ENCODE data around the gene RGS3. TPM values are rescaled to one million over a fixed set of nuclear protein-coding genes. Genes with fewer than 3 reads are reported as not detected.

Gene RGS3
- total and polyA plus RNA-seq, 2 donors (not counting 3 experiments of a cell fraction or from before 2014, with no cell fraction given): 356 to 416 TPM

GRCh38 chr9:113545068-113545467 lies 81.5 kb downstream of the RGS3 start:
- Histone ChIP-seq H3K79me2 (ENCODE audit: control insufficient read depth, insufficient read depth, low read length) (peaks cover 37% of the 10 kb centered on the region), H3K27me3 (ENCODE audit: control insufficient read depth in 2 of 2, insufficient read depth in 2 of 2, low read length in 2 of 2) (no peaks in the 10 kb centered on the region), H3K9ac (replicated peaks; ENCODE audit: extremely low read depth, insufficient read depth, low read length) (no peak overlapping the region), H3K4me3 (replicated peaks in 1 of 3; ENCODE audit: insufficient read depth in 1 of 3, low read depth in 1 of 3, low read length in 3 of 3) (no peak overlapping the region), H3K27ac (ENCODE audit: insufficient read depth, low read depth, low read length) (no peak overlapping the region), H2AFZ (ENCODE audit: low read depth, low read length) (no peak overlapping the region), H3K36me3 (ENCODE audit: control insufficient read depth in 2 of 2, extremely low read depth in 1 of 2, insufficient read depth in 2 of 2, low read length in 2 of 2) (peaks cover 32 to 59% of the 10 kb centered on the region in 2 experiments), H3K9me3 (replicated peaks; ENCODE audit: control insufficient read depth, insufficient read depth, low read length) (no peaks in the 10 kb centered on the region), H3K4me1 (ENCODE audit: control insufficient read depth, extremely low read depth, insufficient read depth, low read length) (peaks cover 30% of the 10 kb centered on the region), H4K20me1 (replicated peaks; ENCODE audit: control insufficient read depth, extremely low read depth, insufficient read depth, low read length) (peaks cover 6% of the 10 kb centered on the region), H3K4me2 (ENCODE audit: insufficient read depth, low read length) (no peak overlapping the region), H3K9me1 (replicated peaks; ENCODE audit: control insufficient read depth, extremely low read depth, insufficient read depth, low read length) (no peaks in the 10 kb centered on the region)
- DNase-seq (ENCODE audit: low read depth, low spot score) (peak; percentile 23), FAIRE-seq (no peak)
- dilution Hi-C loops (cut with MboI; ENCODE audit: extremely low pct_ligation_motif_present, low sequenced_read_pairs) (no loop called here), intact Hi-C loops (cut with micrococcal nuclease) (no loop called here)
- ChIA-PET CTCF (interaction anchor here (1.0 to 3.0 kb wide), 6 partner anchors 12 to 112 kb away, joined by 3 to 13 read pairs (median 7); no protein-coding TSS in a partner anchor), POLR2A (interaction anchor here (1.7 kb wide), 1 partner anchor 10 kb away, joined by 5 read pairs; no protein-coding TSS in a partner anchor)
- TF ChIP-seq POLR2AphosphoS5 (IDR thresholded peaks at IDR 0.05; ENCODE audit: insufficient read depth, low read depth, low read length) (no peak), CTCF (IDR thresholded peaks at IDR 0.05; ENCODE audit: extremely low read depth in 1 of 2, insufficient read depth in 1 of 2, low read depth in 1 of 2, low read length in 2 of 2) (no peak), FOS (IDR thresholded peaks at IDR 0.05; ENCODE audit: borderline replicate concordance, insufficient read depth, low read length) (no peak), POLR2A (IDR thresholded peaks at IDR 0.05; ENCODE audit: low read depth, low read length) (no peak), GATA2 (IDR thresholded peaks at IDR 0.05; ENCODE audit: insufficient read depth, insufficient read length, low read depth, low read length) (no peak), EZH2 (IDR thresholded peaks at IDR 0.05; ENCODE audit: borderline replicate concordance, low read depth, low read length, severe bottlenecking) (no peak), JUN (IDR thresholded peaks at IDR 0.05; ENCODE audit: borderline replicate concordance, insufficient read depth, insufficient read length, low read depth) (no peak), MAX (IDR thresholded peaks at IDR 0.05; ENCODE audit: insufficient read depth, insufficient read length) (no peak), MYC (IDR thresholded peaks at IDR 0.05; ENCODE audit: low read depth, low read length) (no peak)
- BruUV-seq (replicated peaks): no TSS peak
